SU-DHL-6 (cell line): ENCODE results near the gene LAMA2.

Experiments
- EZH2phosphoT487 ChIP-seq: fragments of 200-600 bp; sonication (generic), shearing (Covaris generic); conservative IDR thresholded peaks from 2 replicates; pipeline ENCODE4 v1.6.1; 2018; ENCODE audit warnings: mild to moderate bottlenecking, antibody characterized with exemption, low read length, moderate library complexity, mixed read lengths
- TF ChIP-seq, protein P1 (sequence below): fragments of 200-600 bp; sonication (generic); IDR thresholded peaks from one replicate; pipeline ENCODE4 v1.5.1; 2017; ENCODE audit warnings: antibody characterized with exemption, mild to moderate bottlenecking, low read length, moderate library complexity; ENCODE audit not compliant: insufficient read depth, poor library complexity, severe bottlenecking

DNA sequence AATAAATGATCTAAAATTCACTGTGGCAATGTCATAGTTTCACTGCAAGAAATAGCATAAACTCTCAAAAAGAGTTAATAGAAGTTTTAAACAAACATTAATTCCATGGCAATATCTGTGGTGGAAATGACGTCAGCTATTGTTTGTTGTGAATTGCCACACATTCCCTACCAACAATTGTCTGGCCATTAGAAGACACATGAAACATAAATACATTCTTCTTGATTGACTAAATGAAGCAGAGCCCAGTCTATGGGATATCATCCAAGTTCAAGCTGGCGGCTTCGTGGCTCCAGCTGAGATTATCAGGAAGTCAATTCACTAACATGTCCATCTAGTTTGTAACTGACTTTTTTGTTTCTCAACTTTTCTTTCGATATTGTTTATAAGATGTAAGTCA, 458.0 kb downstream of the LAMA2 start:
- TF ChIP-seq, protein P1, sequence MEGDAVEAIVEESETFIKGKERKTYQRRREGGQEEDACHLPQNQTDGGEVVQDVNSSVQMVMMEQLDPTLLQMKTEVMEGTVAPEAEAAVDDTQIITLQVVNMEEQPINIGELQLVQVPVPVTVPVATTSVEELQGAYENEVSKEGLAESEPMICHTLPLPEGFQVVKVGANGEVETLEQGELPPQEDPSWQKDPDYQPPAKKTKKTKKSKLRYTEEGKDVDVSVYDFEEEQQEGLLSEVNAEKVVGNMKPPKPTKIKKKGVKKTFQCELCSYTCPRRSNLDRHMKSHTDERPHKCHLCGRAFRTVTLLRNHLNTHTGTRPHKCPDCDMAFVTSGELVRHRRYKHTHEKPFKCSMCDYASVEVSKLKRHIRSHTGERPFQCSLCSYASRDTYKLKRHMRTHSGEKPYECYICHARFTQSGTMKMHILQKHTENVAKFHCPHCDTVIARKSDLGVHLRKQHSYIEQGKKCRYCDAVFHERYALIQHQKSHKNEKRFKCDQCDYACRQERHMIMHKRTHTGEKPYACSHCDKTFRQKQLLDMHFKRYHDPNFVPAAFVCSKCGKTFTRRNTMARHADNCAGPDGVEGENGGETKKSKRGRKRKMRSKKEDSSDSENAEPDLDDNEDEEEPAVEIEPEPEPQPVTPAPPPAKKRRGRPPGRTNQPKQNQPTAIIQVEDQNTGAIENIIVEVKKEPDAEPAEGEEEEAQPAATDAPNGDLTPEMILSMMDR = no peak
- no peak for TF ChIP-seq EZH2phosphoT487
